ENCODE measurements around the gene SPC24. TPM values are rescaled to one million over a fixed set of nuclear protein-coding genes. Genes with fewer than 3 reads are reported as not detected.
"Not testable (repeated sequence)": the region's sequence is repeated elsewhere in the genome, so short reads cannot be mapped to it uniquely, and the experiment has no call there.

SPC24 gene
- total RNA-seq, 2 experiments from 2014 or later, result 37.7 to 37.9 TPM

GRCh38 chr19:11169896-11170678 is 14.5 kb upstream of the SPC24 start:
- ChIA-PET POLR2A (no interaction called here), CTCF (no interaction called here)

DNA sequence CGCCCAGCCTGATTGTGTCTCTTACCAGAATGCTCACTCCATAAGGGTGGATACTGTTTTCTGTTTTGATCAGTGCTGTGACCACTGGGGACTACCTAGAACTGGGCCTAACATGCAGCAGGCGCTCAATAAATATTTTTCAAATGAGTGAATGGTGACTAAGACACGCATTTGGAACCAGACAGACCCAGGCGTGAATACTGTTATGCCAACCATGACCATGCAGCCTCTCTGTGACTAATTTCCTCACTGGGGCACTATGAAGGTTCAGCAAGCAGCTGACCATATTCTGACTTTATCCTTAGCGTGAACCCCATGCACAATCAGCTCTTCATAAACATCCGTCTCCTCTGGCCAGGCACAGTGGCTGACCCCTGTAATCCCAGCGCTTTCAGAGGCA is 13.0 kb upstream of the SPC24 start:
- POLR2A ChIA-PET, result no interaction called here

DNA sequence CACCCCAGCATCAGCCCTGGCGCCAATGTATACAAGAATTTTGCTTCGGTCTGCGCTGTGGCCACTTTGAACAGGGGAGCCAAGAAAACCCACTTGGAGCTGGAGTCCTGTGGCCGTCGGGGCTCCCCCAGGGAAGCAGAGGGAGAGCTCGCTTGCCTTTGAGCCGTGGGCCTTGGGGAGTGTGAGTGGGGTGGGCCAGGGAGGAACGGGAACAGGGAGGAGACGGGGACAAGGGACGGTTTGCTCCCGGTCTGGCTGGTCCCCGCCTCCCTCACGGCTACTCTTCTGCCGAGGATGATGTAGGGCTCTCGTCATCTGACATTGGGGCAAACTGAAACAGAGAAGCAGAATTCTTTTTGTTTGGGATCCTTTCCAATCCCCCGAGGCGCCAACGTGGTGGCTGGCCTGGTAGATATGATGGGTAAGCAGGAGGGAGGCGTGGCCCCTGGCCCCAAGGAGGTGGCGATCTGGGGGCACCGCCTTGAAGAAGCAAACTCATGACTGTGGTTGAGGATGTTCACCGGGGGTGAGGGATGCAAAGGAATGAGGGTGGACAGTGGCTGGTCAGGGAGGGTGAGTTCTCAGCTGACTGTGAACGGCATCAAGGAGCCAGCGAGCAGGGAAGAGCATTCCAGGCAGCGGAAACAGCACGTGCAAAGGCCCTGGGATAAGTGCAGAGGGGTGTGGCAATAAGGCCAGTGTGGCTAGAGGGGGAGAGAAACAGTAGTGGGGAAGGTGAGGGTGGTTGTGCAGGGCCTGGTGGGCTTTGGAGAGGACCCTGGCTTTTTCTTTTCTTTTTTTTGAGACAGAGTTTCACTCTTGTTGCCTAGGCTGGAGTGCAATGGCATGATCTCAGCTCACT is 10.9 kb upstream of the SPC24 start:
- POLR2A ChIA-PET, result no interaction called here
- CTCF ChIA-PET, result no interaction called here

More for the DNA sequence above, 13.0 kb upstream of the SPC24 start:
- CTCF ChIA-PET, result no interaction called here

GRCh38 chr19:11165486-11166030 is 10.0 kb upstream of the SPC24 start:
- ChIA-PET CTCF (no interaction called here), POLR2A (no interaction called here)

GRCh38 chr19:11164879-11165406 is 9.4 kb upstream of the SPC24 start:
- CTCF ChIA-PET, result no interaction called here
- POLR2A ChIA-PET, result no interaction called here

GRCh38 chr19:11164296-11164695 is 8.7 kb upstream of the SPC24 start:
- POLR2A ChIA-PET, result interaction anchor here (0.6 kb wide), 1 partner anchor 49 kb away, joined by 3 read pairs; no protein-coding TSS in a partner anchor
- CTCF ChIA-PET, result interaction anchor here (0.6 kb wide), 2 partner anchors 79 to 223 kb away, joined by 3 read pairs; no protein-coding TSS in a partner anchor

DNA sequence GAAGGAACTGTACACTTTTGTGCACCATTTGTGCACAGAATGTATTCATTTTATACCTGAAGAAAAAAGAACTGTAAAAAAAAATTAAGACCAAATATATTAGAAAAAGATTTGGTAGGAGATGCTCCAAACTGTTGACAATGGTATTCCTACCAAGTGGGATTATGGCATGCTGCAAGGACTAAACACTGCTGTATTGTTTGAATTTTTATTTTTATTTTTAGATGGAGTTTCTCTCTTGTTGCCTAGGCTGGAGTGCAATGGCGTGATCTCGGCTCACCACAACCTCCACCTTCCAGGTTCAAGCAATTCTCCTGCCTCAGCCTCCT is 4.8 kb upstream of the SPC24 start:
- POLR2A ChIA-PET, CTCF ChIA-PET: not testable (repeated sequence)

DNA sequence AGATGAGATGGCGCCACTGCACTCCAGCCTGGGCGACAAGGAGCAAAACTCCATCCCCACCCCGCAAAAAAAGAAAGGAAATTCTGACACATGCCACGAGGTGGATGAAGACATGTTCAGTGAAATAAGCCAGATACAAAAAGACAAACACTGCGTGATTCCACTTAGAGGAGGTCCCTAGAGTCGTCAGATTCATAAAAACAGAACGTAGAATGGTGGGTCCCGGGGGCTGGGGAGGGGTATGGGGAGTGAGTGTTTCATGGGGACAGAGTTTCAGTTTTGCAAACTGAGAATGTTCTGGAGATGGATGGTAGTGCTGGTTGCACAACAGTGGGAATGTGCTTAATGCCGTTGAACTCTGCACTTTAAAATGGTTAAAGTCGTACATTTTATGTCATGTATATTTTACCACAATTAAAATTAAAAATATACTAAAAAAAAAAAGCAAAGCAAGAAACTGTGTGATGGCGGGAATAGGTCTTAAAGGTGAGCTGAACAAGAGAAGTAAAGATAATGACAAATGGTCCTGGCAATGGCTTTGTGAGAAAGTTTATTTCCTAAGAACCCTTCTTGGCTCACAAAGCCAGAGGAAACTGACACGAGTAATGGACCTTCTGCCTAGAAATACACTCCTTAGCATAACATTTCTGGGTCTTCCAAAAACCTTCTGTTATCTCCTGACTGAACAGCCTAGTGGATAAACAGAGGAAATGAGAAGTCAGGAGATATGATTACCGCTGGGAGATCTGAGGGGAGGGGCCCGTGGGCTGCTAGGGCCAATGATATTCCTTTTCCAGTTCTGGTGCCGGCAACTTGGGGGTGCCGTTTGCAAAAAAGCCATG is 4.2 kb upstream of the SPC24 start:
- CTCF ChIA-PET, result no interaction called here
- POLR2A ChIA-PET, result no interaction called here

DNA sequence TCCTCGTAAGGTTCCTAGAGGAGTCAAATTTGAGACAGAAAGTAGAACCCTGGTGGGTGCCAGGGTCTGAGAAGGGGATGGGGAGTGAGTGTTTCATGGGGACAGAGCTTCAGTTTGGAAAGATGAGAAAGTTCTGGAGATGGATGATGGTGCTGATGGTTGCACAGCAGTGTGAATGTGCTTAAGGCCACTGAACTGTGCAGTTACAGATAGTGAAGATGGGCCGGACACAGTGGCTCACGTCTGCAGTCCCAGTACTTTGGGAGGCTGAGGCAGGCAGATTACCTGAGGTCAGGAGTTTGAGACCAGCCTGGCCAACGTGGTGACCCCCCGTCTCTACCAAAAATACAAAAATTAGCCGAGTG is 917 bp downstream of the SPC24 start:
- ChIA-PET CTCF (interaction anchor here (0.6 to 1.8 kb wide), 2 partner anchors 18 to 674 kb away, joined by 3 to 4 read pairs; no protein-coding TSS in a partner anchor), POLR2A (interaction anchor here (0.5 to 0.6 kb wide), 2 partner anchors 8 to 68 kb away, joined by 3 to 4 read pairs; no protein-coding TSS in a partner anchor)

- ChIA-PET CTCF (interaction anchor here (0.6 kb wide), 1 partner anchor 193 kb away, joined by 4 read pairs; no protein-coding TSS in a partner anchor), POLR2A (no interaction called here)
These were observed 3.1 kb downstream of the SPC24 start for GRCh38 chr19:11152318-11153062.

GRCh38 chr19:11151181-11151580 is 4.4 kb downstream of the SPC24 start:
- CTCF ChIA-PET, result no interaction called here
- POLR2A ChIA-PET, result interaction anchor here (0.5 kb wide), 1 partner anchor 93 kb away, joined by 3 read pairs; no protein-coding TSS in a partner anchor

DNA sequence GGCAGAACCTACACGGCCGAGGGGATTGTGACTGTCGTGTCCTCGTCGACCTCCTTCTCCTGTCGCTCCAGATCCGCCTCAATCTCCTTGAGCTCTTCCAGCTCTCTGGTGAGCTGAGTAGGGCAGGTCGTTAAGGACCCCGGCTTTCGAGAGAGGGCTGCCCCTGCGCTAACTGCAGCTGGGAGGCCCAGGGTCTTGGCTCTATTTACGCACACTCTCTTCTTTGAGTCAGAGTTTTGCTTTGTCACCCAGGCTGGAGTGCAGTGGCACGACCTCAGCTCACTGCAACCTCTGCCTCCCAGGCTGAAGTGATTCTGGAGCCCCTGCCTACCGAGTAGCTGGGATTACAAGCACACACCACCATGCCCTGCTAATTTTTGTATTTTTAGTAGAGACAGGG is 7.6 kb downstream of the SPC24 start:
- ChIA-PET POLR2A (interaction anchor here (0.6 to 1.1 kb wide), 3 partner anchors 41 to 227 kb away, joined by 3 to 5 read pairs (median 4); no protein-coding TSS in a partner anchor), CTCF (interaction anchor here (0.7 kb wide), 1 partner anchor 8 kb away, joined by 4 read pairs; no protein-coding TSS in a partner anchor)

GRCh38 chr19:11145536-11145924 is 10.1 kb downstream of the SPC24 start:
- ChIA-PET POLR2A (no interaction called here), CTCF (no interaction called here)

GRCh38 chr19:11142528-11143171 is 12.9 kb downstream of the SPC24 start:
- ChIA-PET POLR2A (no interaction called here), CTCF (interaction anchor here (1.4 kb wide), 1 partner anchor 13 kb away, joined by 4 read pairs; no protein-coding TSS in a partner anchor)

- ChIA-PET POLR2A (no interaction called here), CTCF (no interaction called here)
These were observed 13.6 kb downstream of the SPC24 start for GRCh38 chr19:11141937-11142527.

DNA sequence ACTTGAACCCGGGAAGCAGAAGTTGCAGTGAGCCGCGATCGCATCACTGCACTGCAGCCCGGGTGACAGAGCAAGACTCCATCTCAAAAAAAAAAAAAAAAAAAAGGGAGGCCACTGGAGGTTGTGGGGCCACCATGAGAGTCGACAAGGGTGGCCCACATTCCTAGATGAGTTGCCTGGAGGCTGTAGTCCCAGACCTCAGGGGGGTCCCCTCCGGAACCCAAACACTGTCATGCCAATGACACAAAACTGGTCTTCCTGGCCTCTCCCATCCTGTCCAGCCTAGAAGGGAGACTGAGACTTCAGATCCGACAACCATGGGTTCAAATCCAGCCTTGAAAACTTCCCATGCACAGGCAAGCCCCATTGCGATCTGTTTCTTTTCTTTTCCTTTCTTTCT is 14.7 kb downstream of the SPC24 start:
- POLR2A ChIA-PET, result no interaction called here
- CTCF ChIA-PET, result interaction anchor here (0.7 kb wide), 2 partner anchors 22 to 316 kb away, joined by 5 read pairs; no protein-coding TSS in a partner anchor

DNA sequence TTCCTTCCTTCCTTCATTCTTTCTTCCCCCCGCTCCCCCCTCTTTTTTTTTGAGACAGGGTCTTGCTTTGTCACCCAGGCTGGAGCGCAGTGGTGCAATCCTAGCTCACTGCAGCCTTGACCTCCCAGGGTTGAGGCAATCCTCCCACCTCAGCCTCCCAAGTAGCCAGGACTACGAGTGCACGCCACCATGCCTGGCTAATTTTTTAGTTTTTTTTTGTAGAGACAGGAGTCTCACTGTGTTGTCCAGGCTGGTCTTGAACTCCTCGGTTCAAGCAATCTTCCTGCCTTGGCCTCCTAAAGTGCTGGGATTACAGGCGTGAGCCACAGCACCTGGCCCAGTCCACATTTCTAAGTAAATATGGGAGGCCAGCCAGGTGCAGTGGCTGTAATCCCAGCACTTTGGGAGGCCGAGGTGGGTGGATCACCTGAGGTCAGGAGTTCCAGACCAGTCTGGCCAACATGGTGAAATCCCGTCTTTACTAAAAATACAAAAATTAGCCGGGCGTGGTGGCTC is 15.5 kb downstream of the SPC24 start:
- POLR2A ChIA-PET, result not testable (repeated sequence)
- CTCF ChIA-PET, result interaction anchor here (0.7 to 2.3 kb wide), 2 partner anchors 20 to 129 kb away, joined by 3 to 4 read pairs; no protein-coding TSS in a partner anchor
